KOPT-K1 (cell line): ENCODE data around the gene GDAP2.
"Not testable (repeated sequence)": the region's sequence is repeated elsewhere in the genome, so short reads cannot be mapped to it uniquely, and the experiment has no call there.

Experiments
- H3K27ac ChIP-seq: fragments of 200-600 bp; sonication (generic); 2 replicates; pipeline ENCODE4 v1.5.1; 2016; ENCODE audit warnings: antibody characterized with exemption, mild to moderate bottlenecking, low read depth, low read length; ENCODE audit not compliant: poor library complexity, severe bottlenecking
- H3K36me3 ChIP-seq: fragments of 200-600 bp; sonication (generic); 2 replicates; pipeline ENCODE4 v1.5.1; 2017; ENCODE audit warnings: antibody characterized with exemption, mild to moderate bottlenecking, low read length, moderate library complexity; ENCODE audit not compliant: insufficient read depth
- H3K9me3 ChIP-seq: fragments of 200-600 bp; sonication (generic); 2 replicates; pipeline ENCODE4 v1.5.1; 2017; ENCODE audit warnings: antibody characterized with exemption, low read length, mild to moderate bottlenecking; ENCODE audit not compliant: insufficient read depth, poor library complexity, severe bottlenecking

Gene GDAP2

GRCh38 chr1:117879284-117879683 is 50.1 kb downstream of the GDAP2 start:
- H3K36me3 ChIP-seq: peaks cover 73% of the 10 kb centered on the region

DNA sequence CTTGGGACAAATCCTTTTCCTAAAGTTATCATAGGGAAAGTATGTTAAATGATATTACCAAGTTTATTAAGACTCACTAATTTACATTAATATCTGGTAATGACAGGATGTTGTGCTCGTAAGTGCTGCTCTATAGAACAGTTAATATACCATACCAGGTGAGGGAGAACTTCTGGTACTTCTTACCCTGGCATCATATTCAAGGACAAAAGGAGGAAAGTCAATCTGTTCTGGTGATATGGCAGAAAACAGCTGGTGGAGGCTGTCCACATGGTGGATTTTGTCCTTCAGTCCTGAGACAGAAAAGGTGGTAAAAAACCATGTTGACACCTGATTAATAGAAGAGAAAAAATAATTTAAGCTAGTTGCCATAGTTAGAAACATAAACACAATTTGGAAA is 51.6 kb downstream of the GDAP2 start:
- no peak overlapping the region for H3K27ac ChIP-seq
- H3K36me3 ChIP-seq: peaks cover 81% of the 10 kb centered on the region

More at GRCh38 chr1:117879284-117879683, 50.1 kb downstream of the GDAP2 start:
- H3K9me3 ChIP-seq: peaks cover 8% of the 10 kb centered on the region
- H3K27ac ChIP-seq: no peak overlapping the region

DNA sequence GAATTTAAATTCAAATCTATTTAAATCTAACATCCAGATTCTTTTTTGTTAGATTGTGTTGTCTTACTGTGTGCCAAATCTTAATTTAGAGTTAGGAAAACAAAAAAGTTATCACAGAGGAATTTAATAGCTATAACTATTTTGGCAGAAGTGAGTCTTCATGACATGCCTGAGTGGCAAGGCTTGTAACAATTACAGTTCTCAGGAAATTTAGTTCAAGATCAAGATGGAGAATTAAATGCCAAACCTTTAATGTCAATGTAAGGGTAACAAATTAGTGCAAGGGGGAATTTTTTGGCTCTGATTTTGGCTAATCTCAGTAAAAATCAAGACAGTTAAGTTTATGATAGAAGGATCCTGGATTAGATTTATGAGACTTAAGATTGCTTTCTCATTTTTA is 58.4 kb downstream of the GDAP2 start:
- no peak overlapping the region for H3K27ac ChIP-seq
- H3K36me3 ChIP-seq: peaks cover 76% of the 10 kb centered on the region
- H3K9me3 ChIP-seq: peaks cover 8% of the 10 kb centered on the region

More for the DNA sequence above, 51.6 kb downstream of the GDAP2 start:
- H3K9me3 ChIP-seq: peaks cover 8% of the 10 kb centered on the region

DNA sequence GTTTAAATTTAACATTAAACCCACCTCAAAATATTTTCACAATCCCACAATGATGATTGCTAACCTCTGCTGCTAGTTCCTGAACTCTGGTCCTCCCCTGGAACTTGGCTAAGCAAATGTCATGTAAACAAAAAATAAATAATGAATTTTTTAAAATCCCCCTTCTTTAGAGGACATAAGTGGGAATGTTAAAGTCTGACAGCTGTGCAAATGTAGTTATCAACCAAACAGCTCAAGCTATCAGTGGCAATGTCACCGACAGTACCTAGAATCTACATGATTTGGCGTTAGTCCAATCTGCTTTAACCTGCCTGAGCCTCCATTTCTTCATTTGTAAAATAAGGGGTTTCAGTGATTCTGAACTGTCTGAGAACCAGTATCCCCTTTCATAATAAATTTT is 67.7 kb downstream of the GDAP2 start:
- peaks cover 12% of the 10 kb centered on the region for H3K36me3 ChIP-seq
- H3K9me3 ChIP-seq: no peaks in the 10 kb centered on the region
- no peak overlapping the region for H3K27ac ChIP-seq

DNA sequence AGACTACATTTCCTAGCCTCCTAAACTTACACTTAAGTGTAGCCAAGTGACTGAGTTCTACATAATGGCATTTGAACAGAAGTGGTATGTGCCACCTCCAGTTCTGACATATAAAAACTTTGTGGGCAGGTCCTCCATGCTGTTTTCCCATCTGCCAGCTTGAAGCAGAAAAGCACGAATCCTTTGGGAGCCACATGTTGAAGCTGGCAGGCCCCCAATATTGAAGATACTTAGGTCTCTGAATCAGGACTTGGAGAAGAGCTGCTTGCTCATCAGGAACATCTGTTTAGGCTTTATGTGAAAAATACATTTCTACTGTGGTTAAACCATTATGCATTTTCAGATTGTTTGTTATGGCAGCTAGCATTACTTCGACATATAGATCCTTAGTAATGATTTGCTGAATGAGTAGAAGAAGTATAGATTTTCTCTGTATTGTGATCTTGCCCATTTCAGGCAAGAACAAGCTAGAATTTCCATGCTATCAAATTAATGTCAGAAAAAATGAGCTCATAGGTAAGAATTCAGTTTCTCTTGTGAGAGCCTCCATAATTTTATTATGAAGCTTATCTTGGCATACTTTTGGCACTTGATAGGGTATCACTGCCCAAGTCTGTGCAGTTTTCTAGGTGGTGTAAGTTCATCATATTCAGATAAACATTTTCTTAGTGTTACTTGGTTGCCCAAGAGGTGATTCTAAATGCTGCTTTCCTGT is 68.4 kb downstream of the GDAP2 start:
- Histone ChIP-seq H3K9me3 (no peaks in the 10 kb centered on the region), H3K36me3 (peaks cover 6% of the 10 kb centered on the region), H3K27ac (no peak overlapping the region)

GRCh38 chr1:117859901-117860300 is 69.5 kb downstream of the GDAP2 start:
- H3K9me3 ChIP-seq: no peaks in the 10 kb centered on the region
- H3K36me3 ChIP-seq: no peaks in the 10 kb centered on the region; the same call in 1 of the 2 replicates
- H3K27ac ChIP-seq: no peak overlapping the region

DNA sequence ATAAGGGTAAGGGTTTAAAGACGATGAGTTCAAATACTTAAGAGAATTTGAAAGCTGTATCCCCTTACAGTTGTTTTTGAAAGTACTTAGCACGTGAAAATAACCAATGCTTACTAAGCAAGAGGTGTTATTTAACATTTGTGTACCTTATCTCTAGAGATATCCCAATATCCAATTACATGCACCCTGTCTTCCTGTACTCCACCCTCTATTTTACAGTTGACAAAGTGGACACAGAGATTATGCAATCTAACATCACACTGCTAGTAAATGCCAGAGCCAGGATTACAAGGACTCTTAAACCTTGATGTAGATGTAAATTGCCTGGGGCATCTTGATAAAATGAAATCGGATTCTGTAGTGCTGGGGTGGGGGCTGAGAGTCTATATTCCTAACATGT is 72.0 kb downstream of the GDAP2 start:
- no peaks in the 10 kb centered on the region for H3K9me3 ChIP-seq
- H3K27ac ChIP-seq: no peak overlapping the region
- no peaks in the 10 kb centered on the region; the same call in 1 of the 2 replicates for H3K36me3 ChIP-seq

DNA sequence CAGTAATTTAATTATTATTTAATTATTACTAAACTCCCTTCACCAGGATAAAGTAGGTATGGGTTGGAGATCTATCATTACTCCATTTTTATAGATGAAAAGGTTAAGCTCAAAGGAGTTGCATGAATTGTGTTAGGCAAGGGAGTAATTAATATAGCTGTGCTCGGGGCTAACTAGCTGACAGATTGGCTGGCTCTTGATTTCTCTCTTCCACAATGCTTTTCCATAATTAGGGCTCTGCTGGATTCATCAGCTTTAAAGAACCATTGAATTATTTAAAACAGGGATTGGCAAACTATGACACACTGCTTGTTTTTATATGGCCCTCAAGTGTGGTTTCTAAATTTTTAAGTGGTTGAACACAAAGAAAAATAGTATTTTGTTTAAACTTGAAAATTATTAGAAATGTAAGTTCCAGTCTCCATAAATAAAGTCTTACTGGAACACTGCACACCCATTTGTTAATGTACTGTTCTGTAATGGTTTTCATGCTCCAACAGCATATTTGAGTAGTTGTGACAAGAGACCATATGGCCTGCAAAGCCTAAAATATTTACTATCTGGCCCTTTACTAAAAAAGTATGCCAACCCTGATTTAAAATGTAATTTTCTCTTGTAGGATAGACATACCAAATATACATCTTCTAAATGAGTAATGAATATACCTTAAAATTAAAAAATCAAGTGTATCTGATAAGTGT is 76.4 kb downstream of the GDAP2 start:
- no peaks in the 10 kb centered on the region for H3K36me3 ChIP-seq

DNA sequence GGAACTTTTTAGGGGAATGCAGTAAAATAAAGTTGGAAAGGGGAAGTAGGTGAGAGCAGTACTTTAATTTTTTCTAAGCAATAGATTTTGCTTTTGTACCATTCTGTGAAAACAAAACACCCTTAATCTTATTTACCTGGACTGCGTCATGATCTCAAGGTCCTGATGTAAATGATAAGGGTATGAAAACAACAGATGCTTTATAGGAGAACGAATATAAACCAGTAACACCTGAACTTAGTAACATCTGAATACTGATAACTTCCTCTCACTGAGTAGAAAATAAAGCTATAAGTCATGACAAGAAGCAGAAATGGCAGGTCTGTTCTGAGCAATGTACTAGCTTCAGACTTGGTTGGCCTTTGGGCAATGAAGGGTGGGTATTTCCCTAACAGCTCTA is 77.7 kb downstream of the GDAP2 start:
- Histone ChIP-seq H3K36me3 (no peaks in the 10 kb centered on the region), H3K27ac (no peak overlapping the region), H3K9me3 (no peaks in the 10 kb centered on the region)

More for the DNA sequence above, 76.4 kb downstream of the GDAP2 start:
- no peak overlapping the region for H3K27ac ChIP-seq
- no peaks in the 10 kb centered on the region for H3K9me3 ChIP-seq

DNA sequence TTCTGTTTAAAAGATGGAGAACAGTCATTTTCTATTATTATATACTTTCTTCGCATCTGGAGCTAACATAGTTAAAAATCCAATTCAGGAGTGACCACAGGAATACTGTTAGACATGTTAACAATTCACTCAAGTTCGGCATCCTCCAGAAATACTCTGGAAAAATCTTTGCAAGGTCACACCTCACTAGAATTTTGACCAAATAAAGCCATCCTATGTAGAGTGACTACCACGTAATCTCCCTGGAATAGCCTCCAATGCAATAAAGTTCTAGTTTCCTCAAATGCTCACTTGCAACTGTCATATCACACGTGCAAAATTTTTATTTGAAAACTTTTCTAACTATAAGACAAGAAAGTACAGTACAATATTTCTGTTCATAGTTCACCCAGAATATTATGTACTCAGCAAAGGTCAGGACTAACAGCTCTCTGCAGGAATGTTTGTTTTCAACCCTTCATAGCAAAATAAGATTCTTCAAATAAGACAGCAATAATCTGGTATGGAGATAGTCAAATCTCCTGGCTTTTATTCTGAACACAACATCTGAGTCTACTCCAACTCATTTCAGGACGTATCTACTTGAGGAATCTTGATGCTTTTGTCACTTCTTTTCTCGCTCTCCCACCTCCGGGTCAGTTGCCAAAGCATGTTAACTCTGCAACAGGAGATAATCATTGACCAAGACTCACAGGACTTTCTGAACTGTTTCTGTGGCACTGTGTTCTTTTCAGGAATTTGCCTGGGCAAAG is 82.6 kb downstream of the GDAP2 start:
- H3K27ac ChIP-seq: no peak overlapping the region
- H3K36me3 ChIP-seq: no peaks in the 10 kb centered on the region

GRCh38 chr1:117844478-117844877 is 84.9 kb downstream of the GDAP2 start:
- not testable (repeated sequence) for H3K27ac ChIP-seq, H3K36me3 ChIP-seq
- H3K9me3 ChIP-seq: peaks cover 14% of the 10 kb centered on the region

More for the DNA sequence above, 82.6 kb downstream of the GDAP2 start:
- peaks cover 14% of the 10 kb centered on the region for H3K9me3 ChIP-seq

GRCh38 chr1:117843791-117844190 is 85.6 kb downstream of the GDAP2 start:
- no peaks in the 10 kb centered on the region for H3K36me3 ChIP-seq
- H3K27ac ChIP-seq: no peak overlapping the region
- H3K9me3 ChIP-seq: peaks cover 14% of the 10 kb centered on the region

DNA sequence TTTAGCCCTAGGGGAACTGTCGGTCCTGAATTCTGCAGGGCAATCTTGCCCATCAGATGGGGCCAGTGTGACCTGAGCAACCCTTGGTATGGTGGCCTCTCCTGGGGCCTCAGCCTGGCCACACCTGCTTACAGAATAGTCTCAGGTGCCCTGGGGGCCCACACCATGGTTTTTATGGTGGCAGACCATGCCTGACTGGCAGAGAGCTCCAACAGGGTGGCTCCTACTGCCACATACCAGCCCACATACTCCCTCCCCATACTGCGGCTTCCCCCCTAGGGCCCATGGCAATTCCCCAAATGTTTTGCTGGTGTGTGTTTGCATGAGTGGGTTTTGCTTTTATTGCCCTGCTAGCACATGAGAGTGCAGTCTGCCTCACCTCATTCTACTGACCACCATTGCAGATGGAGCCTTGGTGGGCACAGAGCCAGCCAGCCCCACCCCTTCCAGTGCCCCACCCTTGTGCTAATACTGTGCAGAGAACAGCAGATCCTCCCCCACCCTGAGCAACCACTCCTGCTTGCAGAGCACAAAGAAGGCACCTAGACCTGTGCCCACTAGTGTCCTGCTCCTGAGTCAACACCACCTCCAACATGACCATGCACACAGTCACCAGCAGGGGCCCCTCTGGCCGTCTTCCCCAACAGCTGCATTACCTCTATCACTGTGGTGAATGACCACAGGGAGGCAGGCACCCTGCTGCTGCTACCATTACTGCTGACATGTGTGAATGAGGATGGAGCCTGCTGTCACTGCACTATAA is 86.8 kb downstream of the GDAP2 start:
- Histone ChIP-seq H3K9me3 (peaks cover 14% of the 10 kb centered on the region), H3K36me3 (no peaks in the 10 kb centered on the region), H3K27ac (no peak overlapping the region)

DNA sequence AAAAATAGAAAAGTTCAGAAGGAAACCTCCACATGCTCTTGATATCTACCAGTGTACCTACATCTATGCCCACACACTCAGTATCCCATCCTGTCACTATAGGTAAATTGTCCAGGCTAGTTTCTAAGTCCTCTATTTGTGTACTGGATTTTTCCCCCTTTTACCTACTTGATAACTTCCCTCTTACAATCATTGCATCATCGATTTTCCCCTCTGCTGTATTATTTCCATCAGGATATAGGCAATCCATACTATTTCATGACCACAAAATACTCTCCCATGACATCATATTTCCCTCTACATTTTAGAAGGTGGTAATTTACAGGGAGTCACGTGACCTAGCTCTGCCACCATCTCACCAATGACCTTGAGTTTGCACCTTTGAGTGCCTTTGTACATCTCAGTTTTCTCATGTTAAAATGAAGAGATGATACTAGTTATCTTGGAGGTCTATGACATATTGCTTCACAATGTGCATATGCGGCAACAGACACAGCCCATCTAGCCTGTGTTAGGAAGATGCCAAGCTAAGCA is 88.2 kb downstream of the GDAP2 start:
- Histone ChIP-seq H3K9me3 (peaks cover 14% of the 10 kb centered on the region), H3K36me3 (no peaks in the 10 kb centered on the region), H3K27ac (no peak overlapping the region)
